Brain microvascular endothelial cell (primary cell): Measurements from ENCODE around the gene PAF1.
A peak's percentile ranks its signal among the peaks of the same experiment; 100 is the strongest.

Source experiments
- DNase-seq: peaks from one replicate; pipeline ENCODE4 v3.0.0-alpha.2; 2020
- H3K27ac ChIP-seq: fragments of 250-450 bp; sonication (Bioruptor Pico); 2 replicates; pipeline ENCODE4 v1.5.1; 2020; ENCODE audit warnings: mild to moderate bottlenecking, moderate library complexity
- H3K27me3 ChIP-seq: fragments of 250-450 bp; sonication (Bioruptor Pico); replicated peaks from 2 replicates; pipeline ENCODE4 v1.5.1; 2020; ENCODE audit warnings: mild to moderate bottlenecking
- H3K36me3 ChIP-seq: fragments of 250-450 bp; sonication (Bioruptor Pico); replicated peaks from 2 replicates; pipeline ENCODE4 v1.5.1; 2020; ENCODE audit warnings: mild to moderate bottlenecking
- H3K4me3 ChIP-seq: 2 replicates; pipeline ENCODE4 v1.5.1; 2011; ENCODE audit warnings: low read depth, mild to moderate bottlenecking, control low read depth, low read length, moderate library complexity
- CTCF ChIP-seq: IDR thresholded peaks from 2 replicates; pipeline ENCODE4 v1.5.1; 2011; ENCODE audit warnings: low read depth, mild to moderate bottlenecking, moderate library complexity, low read length, control low read depth, inconsistent platforms; ENCODE audit errors: missing control alignments
- in situ Hi-C: cut with HindIII; loops from 2 replicates; pipeline ENCODE4 v1.10.0; 2017; ENCODE audit warnings: low sequenced_read_pairs, low pct_ligation_motif_present

PAF1 gene

GRCh38 chr19:39390751-39391437 is at the start of gene PAF1, which contains the start of gene MED29:
Gene PAF1, minus strand, starts transcription at chr19:39391106. Its CDS starts 242 bp downstream, at chr19:39390864.
Gene MED29, plus strand, starts transcription at chr19:39391378. Its CDS starts 45 bp downstream, at chr19:39391423.
- no peak for TF ChIP-seq CTCF
- peaks cover 44% of the 10 kb centered on the region for H3K36me3 ChIP-seq
- H3K27ac ChIP-seq = peak within 1 kb of the TSS; percentile 96
- H3K27me3 ChIP-seq = no peaks in the 10 kb centered on the region
- in situ Hi-C loops = no loop called here
- peak within 1 kb of the TSS; percentile 99 for H3K4me3 ChIP-seq
- DNase-seq = peak; percentile 99

GRCh38 chr19:39438270-39438934 is 47.5 kb upstream of the PAF1 start:
- H3K27ac ChIP-seq = no peak overlapping the region
- H3K36me3 ChIP-seq = peaks cover 18% of the 10 kb centered on the region
- H3K27me3 ChIP-seq = no peaks in the 10 kb centered on the region
- H3K4me3 ChIP-seq = no peak overlapping the region
- DNase-seq = peak; percentile 59
- in situ Hi-C loops = no loop called here
- TF ChIP-seq CTCF = no peak

DNA sequence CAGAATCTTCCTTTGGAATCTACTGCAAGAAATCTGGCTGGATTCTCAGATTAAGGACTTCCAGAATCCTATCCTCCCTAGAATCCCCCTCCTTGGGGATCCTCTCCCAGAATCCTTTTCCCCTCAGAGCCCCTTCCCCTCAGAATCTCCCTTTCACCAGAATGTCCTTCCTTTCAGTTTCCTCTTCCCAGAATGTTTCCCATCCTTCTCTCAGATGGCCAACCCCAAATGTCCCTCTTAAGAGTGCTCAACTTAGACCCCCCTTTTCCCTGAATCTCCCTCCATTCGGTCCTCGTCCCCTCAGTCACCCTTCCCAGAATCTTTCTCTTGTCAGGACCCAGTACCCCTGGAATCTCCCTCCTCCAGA is 45.4 kb upstream of the PAF1 start:
- peak overlapping the region; percentile 52 for H3K4me3 ChIP-seq
- peak overlapping the region; percentile 99 for H3K27ac ChIP-seq
- DNase-seq = no peak
- peaks cover 35% of the 10 kb centered on the region for H3K36me3 ChIP-seq
- in situ Hi-C loops = no loop called here
- no peak for TF ChIP-seq CTCF
- H3K27me3 ChIP-seq = no peaks in the 10 kb centered on the region

- Histone ChIP-seq H3K4me3 (peak within 1 kb of the TSS; percentile 97), H3K27me3 (no peaks in the 10 kb centered on the region), H3K36me3 (peaks cover 35% of the 10 kb centered on the region), H3K27ac (peak within 1 kb of the TSS; percentile 99)
- peak; percentile 95 for DNase-seq
- in situ Hi-C loops = no loop called here
- TF ChIP-seq CTCF = peak; percentile 4
These were observed 44.8 kb upstream of the PAF1 start, which contains the start of gene RPS16 for GRCh38 chr19:39435499-39436349. Gene RPS16, minus strand, starts transcription at chr19:39435949. Its CDS starts 54 bp downstream, at chr19:39435895.

GRCh38 chr19:39434123-39435076 is 43.5 kb upstream of the PAF1 start:
- in situ Hi-C loops = no loop called here
- H3K27ac ChIP-seq = peak overlapping the region; percentile 99
- H3K36me3 ChIP-seq = peaks cover 35% of the 10 kb centered on the region
- peak overlapping the region; percentile 97 for H3K4me3 ChIP-seq
- no peak for DNase-seq
- TF ChIP-seq CTCF = no peak
- H3K27me3 ChIP-seq = no peaks in the 10 kb centered on the region
